Duodenal mucosa (tissue), 2 donors: ENCODE results near the gene SUGCT.

ENCODE experiments used
- H3K27ac ChIP-seq: one replicate; pipeline ENCODE4 v1.7.0; 2013; ENCODE audit warnings: low read depth, low read length
- H3K27me3 ChIP-seq, 2 donors: one replicate each; pipeline ENCODE4 v1.7.0; 2013; ENCODE audit warnings: low read length in 2 of 2, control low read depth in 1 of 2; ENCODE audit not compliant: insufficient read depth in 2 of 2, control insufficient read depth in 1 of 2
- H3K36me3 ChIP-seq, 2 donors: one replicate each; pipeline ENCODE4 v1.7.0; 2013; ENCODE audit warnings: low read length in 2 of 2, control low read depth in 1 of 2; ENCODE audit not compliant: insufficient read depth in 2 of 2, control insufficient read depth in 1 of 2
- H3K4me1 ChIP-seq, 2 donors: one replicate each; pipeline ENCODE4 v1.7.0; 2013; ENCODE audit warnings: low read length in 2 of 2, control low read depth in 1 of 2; ENCODE audit not compliant: insufficient read depth in 2 of 2, control insufficient read depth in 1 of 2
- H3K4me3 ChIP-seq, 2 donors: one replicate each; pipeline ENCODE4 v1.7.0; 2013; ENCODE audit warnings: low read length in 2 of 2, low read depth in 1 of 2
- H3K9ac ChIP-seq, 2 donors: one replicate each; pipeline ENCODE4 v1.7.0; 2013; ENCODE audit warnings: low read length in 2 of 2, low read depth in 1 of 2
- H3K9me3 ChIP-seq, 2 donors: one replicate each; pipeline ENCODE4 v1.7.0; 2013; ENCODE audit warnings: low read length in 2 of 2, control low read depth in 1 of 2; ENCODE audit not compliant: control insufficient read depth in 1 of 2

Gene SUGCT

DNA sequence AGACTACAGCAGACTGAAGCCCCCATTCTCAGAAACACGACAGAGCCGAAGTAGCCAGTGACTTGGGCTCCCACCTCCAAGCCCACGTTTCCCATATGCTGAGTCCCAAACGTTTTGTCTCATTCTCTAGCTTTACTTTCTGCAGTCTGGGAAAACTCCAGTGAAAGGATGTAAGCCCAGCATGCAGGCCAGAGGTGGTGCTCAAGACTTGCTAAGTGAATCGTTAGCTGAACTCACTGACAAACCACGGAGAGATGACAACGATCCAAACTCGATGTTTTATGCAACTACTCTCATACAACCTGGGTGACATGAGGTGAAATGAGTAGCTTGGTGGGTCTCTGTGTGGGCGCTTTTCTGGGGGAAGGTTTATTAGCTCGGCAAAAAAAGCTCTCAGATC is 731.8 kb downstream of the SUGCT start:
- H3K4me1 ChIP-seq, result no peaks in the 10 kb centered on the region
- H3K4me3 ChIP-seq, result no peak overlapping the region
- H3K27me3 ChIP-seq, result no peaks in the 10 kb centered on the region
- no peaks in the 10 kb centered on the region for H3K36me3 ChIP-seq
- no peak overlapping the region for H3K27ac ChIP-seq
- H3K9me3 ChIP-seq, result peaks cover 0 to 6% of the 10 kb centered on the region in 2 donors
- no peak overlapping the region for H3K9ac ChIP-seq

GRCh38 chr7:40870108-40870507 is 735.3 kb downstream of the SUGCT start:
- no peak overlapping the region for H3K9ac ChIP-seq
- peaks cover 0 to 6% of the 10 kb centered on the region in 2 donors for H3K9me3 ChIP-seq
- H3K36me3 ChIP-seq, result no peaks in the 10 kb centered on the region
- no peaks in the 10 kb centered on the region for H3K27me3 ChIP-seq
- H3K27ac ChIP-seq, result no peak overlapping the region
- H3K4me1 ChIP-seq, result no peaks in the 10 kb centered on the region
- no peak overlapping the region for H3K4me3 ChIP-seq

GRCh38 chr7:40873248-40873647 is 738.4 kb downstream of the SUGCT start:
- no peak overlapping the region for H3K9ac ChIP-seq
- peaks cover 0 to 6% of the 10 kb centered on the region in 2 donors for H3K9me3 ChIP-seq
- H3K36me3 ChIP-seq, result no peaks in the 10 kb centered on the region
- no peak overlapping the region for H3K4me3 ChIP-seq
- no peak overlapping the region for H3K27ac ChIP-seq
- H3K4me1 ChIP-seq, result no peaks in the 10 kb centered on the region
- no peaks in the 10 kb centered on the region for H3K27me3 ChIP-seq

DNA sequence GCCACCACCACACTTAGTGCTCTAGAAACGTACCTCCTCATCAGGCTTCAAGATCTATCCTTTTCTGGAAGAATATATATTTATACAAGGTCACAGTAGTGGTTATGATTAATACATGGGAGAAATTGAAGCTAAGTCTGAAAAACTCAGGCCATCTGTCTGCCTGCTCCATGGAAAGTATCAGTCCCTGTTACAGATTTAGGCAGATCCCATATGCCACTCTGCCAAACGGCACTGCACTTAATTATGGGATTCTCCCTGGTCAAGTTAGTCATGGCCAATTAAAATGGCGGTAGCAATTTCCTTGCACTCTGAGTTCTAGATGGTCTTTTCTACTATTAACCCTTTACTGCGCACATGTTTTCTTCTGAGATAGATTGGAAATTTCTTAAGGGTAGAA is 740.0 kb downstream of the SUGCT start:
- no peaks in the 10 kb centered on the region for H3K36me3 ChIP-seq
- no peaks in the 10 kb centered on the region for H3K27me3 ChIP-seq
- no peak overlapping the region for H3K27ac ChIP-seq
- H3K9ac ChIP-seq, result no peak overlapping the region
- H3K4me1 ChIP-seq, result peaks cover 0 to 1% of the 10 kb centered on the region in 2 donors
- H3K9me3 ChIP-seq, result no peaks in the 10 kb centered on the region
- H3K4me3 ChIP-seq, result no peak overlapping the region

- Histone ChIP-seq H3K9me3 (no peaks in the 10 kb centered on the region), H3K27me3 (no peaks in the 10 kb centered on the region), H3K9ac (no peak overlapping the region), H3K4me1 (peaks cover 7 to 8% of the 10 kb centered on the region in 2 donors), H3K36me3 (no peaks in the 10 kb centered on the region), H3K4me3 (no peak overlapping the region), H3K27ac (no peak overlapping the region)
These were observed 741.8 kb downstream of the SUGCT start for GRCh38 chr7:40876601-40877000.

- Histone ChIP-seq H3K27me3 (no peaks in the 10 kb centered on the region), H3K4me3 (no peak overlapping the region), H3K9me3 (no peaks in the 10 kb centered on the region), H3K9ac (no peak overlapping the region), H3K36me3 (no peaks in the 10 kb centered on the region), H3K4me1 (peaks cover 14 to 18% of the 10 kb centered on the region in 2 donors), H3K27ac (no peak overlapping the region)
These were observed 745.2 kb downstream of the SUGCT start for GRCh38 chr7:40879941-40880543.

DNA sequence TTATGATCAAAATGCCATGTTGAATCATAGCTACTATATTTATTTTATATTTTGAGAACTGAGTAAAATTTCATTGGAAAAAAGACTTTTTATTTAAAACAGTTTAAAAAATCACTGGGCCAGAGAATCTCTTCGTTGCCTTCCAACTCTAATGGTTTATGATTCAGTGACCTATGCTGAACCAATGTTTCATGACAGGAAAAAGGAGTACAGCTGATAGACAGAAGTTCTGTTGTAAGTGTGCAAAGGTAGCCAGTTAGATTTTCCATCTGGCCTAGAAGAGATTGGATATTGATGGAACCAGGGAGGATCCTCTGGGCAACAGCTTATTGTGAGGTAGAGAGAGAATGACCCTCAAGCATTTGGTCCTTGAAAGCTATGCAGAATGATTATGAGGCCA is 745.8 kb downstream of the SUGCT start:
- Histone ChIP-seq H3K9me3 (no peaks in the 10 kb centered on the region), H3K4me3 (no peak overlapping the region), H3K27ac (no peak overlapping the region), H3K27me3 (no peaks in the 10 kb centered on the region), H3K9ac (no peak overlapping the region), H3K4me1 (peaks cover 14 to 18% of the 10 kb centered on the region in 2 donors), H3K36me3 (no peaks in the 10 kb centered on the region)

DNA sequence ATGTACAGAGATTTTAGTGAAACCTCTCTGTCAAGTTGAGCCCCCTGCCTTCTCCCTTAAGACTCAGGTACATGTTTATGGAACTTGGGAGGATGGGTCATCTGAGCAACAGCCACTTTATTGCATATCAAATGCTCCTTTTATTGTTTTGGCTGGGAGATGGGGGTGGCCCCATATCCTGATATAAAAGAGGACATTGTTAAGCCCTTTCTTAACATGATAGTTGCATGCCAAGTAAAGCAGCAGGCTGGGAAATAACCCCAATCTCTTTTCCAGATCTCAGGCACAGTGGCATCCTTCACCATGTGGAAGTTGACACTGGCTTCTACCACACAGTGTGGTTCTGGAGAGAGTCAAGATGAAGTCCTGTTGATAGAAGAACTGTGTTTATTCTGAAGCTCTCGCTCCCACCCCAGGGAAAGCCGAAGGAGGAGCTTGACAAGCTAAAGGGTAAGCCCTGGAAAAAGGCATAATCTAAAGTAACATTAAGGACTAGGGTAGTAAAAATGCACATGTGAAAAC is 746.7 kb downstream of the SUGCT start:
- H3K9me3 ChIP-seq, result no peaks in the 10 kb centered on the region

GRCh38 chr7:40882071-40882658 is 747.4 kb downstream of the SUGCT start:
- H3K36me3 ChIP-seq, result no peaks in the 10 kb centered on the region
- H3K4me1 ChIP-seq, result peaks cover 14 to 18% of the 10 kb centered on the region in 2 donors
- H3K27ac ChIP-seq, result no peak overlapping the region
- no peaks in the 10 kb centered on the region for H3K27me3 ChIP-seq
- H3K4me3 ChIP-seq, result no peak overlapping the region
- H3K9ac ChIP-seq, result no peak overlapping the region
- no peaks in the 10 kb centered on the region for H3K9me3 ChIP-seq

More for the DNA sequence above, 746.7 kb downstream of the SUGCT start:
- no peaks in the 10 kb centered on the region for H3K36me3 ChIP-seq
- no peaks in the 10 kb centered on the region for H3K27me3 ChIP-seq
- H3K9ac ChIP-seq, result no peak overlapping the region
- H3K4me3 ChIP-seq, result no peak overlapping the region
- H3K27ac ChIP-seq, result no peak overlapping the region
- peaks cover 14 to 18% of the 10 kb centered on the region in 2 donors for H3K4me1 ChIP-seq

DNA sequence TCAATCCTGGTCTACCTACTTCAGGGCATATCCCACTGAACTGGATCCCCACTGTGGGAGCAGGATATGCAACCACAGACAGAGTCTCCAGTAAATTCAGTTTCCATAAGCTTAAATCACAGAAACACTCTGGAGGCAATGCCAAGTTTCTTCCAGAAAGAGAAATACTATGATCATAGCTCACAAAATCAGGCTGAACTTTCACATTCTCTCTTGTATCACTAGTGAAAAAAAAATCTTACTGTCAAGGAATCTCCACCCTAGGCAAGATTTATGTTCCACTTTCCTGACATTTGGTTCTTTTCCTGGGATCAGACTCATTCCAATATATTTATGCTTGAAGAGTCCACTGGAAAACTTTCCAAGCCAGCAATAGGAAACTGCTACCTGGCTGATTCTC is 749.0 kb downstream of the SUGCT start:
- H3K4me1 ChIP-seq, result peaks cover 14 to 18% of the 10 kb centered on the region in 2 donors
- no peak overlapping the region for H3K27ac ChIP-seq
- no peak overlapping the region for H3K4me3 ChIP-seq
- no peaks in the 10 kb centered on the region for H3K9me3 ChIP-seq
- no peaks in the 10 kb centered on the region for H3K36me3 ChIP-seq
- no peaks in the 10 kb centered on the region for H3K27me3 ChIP-seq
- no peak overlapping the region for H3K9ac ChIP-seq
